ENCODE results near the gene MRPL18. TPM values are rescaled to one million over a fixed set of nuclear protein-coding genes. Genes with fewer than 3 reads are reported as not detected.

Gene MRPL18
- total and polyA plus RNA-seq, 9 of the 15 experiments (the other 6 are each of a cell fraction or from before 2014, with no cell fraction given) = 149 to 456 (median 196) TPM

- BruUV-seq (replicated peaks) = no TSS peak
- Histone ChIP-seq H3K9ac (ENCODE audit: insufficient read depth in 1 of 2, low read depth in 2 of 2, low read length in 2 of 2) (no peak overlapping the region), H3K9me3 (replicated peaks; ENCODE audit: control insufficient read depth, insufficient read depth, low read depth, low read length) (no peaks in the 10 kb centered on the region), H3K9me1 (ENCODE audit: control insufficient read depth, insufficient read depth, low read length) (no peaks in the 10 kb centered on the region), H3K4me3 (no peak overlapping the region), H3K27ac (ENCODE audit: extremely low read depth, low read depth, low read length) (no peak overlapping the region), H3K79me2 (ENCODE audit: control insufficient read depth, insufficient read depth, low read length) (no peaks in the 10 kb centered on the region), H3K36me3 (ENCODE audit: control insufficient read depth, insufficient read depth, low read length) (no peaks in the 10 kb centered on the region), H3K4me1 (replicated peaks in 1 of 2; ENCODE audit: control insufficient read depth in 2 of 2, insufficient read depth in 2 of 2, low read length in 2 of 2) (peaks cover 0 to 6% of the 10 kb centered on the region in 2 experiments; a peak in 3 of 5 replicates), H3K4me2 (ENCODE audit: insufficient read depth, low read length) (no peak overlapping the region), H3K27me3 (ENCODE audit: control insufficient read depth in 2 of 2, insufficient read depth in 2 of 2, low read length in 2 of 2) (peaks cover 53 to 62% of the 10 kb centered on the region in 2 experiments), H4K20me1 (replicated peaks; ENCODE audit: control insufficient read depth, insufficient read depth, low read length) (no peaks in the 10 kb centered on the region; the same call in 1 of the 2 replicates), H2AFZ (ENCODE audit: low read depth, low read length) (no peak overlapping the region)
- TF ChIP-seq DMBX1 (CRISPR knock-in tag; IDR thresholded peaks at IDR 0.05; ENCODE audit: borderline replicate concordance) (no peak), FOXM1 (IDR thresholded peaks at IDR 0.05; ENCODE audit: low read depth) (no peak), FOXM1 (CRISPR knock-in tag; IDR thresholded peaks at IDR 0.05; ENCODE audit: low read depth) (no peak), RFX1 (IDR thresholded peaks at IDR 0.05) (no peak), CTCFL (IDR thresholded peaks at IDR 0.05; ENCODE audit: borderline replicate concordance, insufficient read depth, low read depth, low read length, poor library complexity, severe bottlenecking) (no peak), ZFP1 (CRISPR knock-in tag; IDR thresholded peaks at IDR 0.05) (no peak), MNT (conservative IDR thresholded peaks at IDR 0.05) (no peak), RBBP5 (IDR thresholded peaks at IDR 0.05; ENCODE audit: borderline replicate concordance, insufficient read depth, low read length, poor library complexity, severe bottlenecking) (no peak), ARNT (IDR thresholded peaks at IDR 0.05) (no peak), CBX3 (IDR thresholded peaks at IDR 0.05; ENCODE audit: borderline replicate concordance in 1 of 2, low read length in 2 of 2) (no peak), SLC30A9 (CRISPR knock-in tag; IDR thresholded peaks at IDR 0.05) (no peak)
- under 1% methylated on average over 11 of the region's 11 CpGs for WGBS (ENCODE audit: insufficient coverage, low coverage, missing lambda C conversion rate)
- FAIRE-seq (no peak), DNase-seq (ENCODE audit: extremely low read depth in 1 of 4, low spot score in 3 of 4) (no peak), ATAC-seq (0 out of 3 replicates have a peak, but pooled peaks have one; percentile 13)
- in situ Hi-C loops (cut with MboI) = no loop called here
- ChIA-PET CTCF (ENCODE audit: low intra/inter-chr PET ratio) (no interaction called here), POLR2A (interaction anchor here (0.6 to 0.7 kb wide), 2 partner anchors 20 to 29 kb away, joined by 3 to 4 read pairs; no protein-coding TSS in a partner anchor)
- intact Hi-C loops (cut with micrococcal nuclease) = no loop called here
These were observed 40.5 kb downstream of the MRPL18 start for GRCh38 chr6:159830501-159831372.

Data from K562 (cell line).